Measurements from ENCODE around the gene COL17A1.

COL17A1 gene

DNA sequence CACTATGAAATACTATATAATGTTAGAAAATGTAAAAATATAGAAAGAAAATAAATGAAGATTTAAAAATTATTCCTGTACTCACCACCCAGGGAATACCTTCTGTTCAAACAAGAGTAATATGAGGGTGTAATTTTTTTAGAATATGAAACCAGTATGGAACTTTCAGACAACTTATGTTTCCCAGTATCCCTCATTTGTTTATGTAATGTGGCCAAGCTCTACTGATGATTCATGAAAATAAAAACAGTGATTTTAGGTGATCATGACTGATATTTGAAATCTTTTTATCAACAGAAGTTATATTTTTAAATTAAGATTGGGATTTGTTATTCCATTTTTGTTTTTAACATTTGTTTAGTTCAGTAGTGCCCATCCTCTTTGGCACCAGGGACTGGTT, 100.0 kb downstream of the COL17A1 start:
- DNase-seq (ENCODE audit: low spot score): no peak

DNA sequence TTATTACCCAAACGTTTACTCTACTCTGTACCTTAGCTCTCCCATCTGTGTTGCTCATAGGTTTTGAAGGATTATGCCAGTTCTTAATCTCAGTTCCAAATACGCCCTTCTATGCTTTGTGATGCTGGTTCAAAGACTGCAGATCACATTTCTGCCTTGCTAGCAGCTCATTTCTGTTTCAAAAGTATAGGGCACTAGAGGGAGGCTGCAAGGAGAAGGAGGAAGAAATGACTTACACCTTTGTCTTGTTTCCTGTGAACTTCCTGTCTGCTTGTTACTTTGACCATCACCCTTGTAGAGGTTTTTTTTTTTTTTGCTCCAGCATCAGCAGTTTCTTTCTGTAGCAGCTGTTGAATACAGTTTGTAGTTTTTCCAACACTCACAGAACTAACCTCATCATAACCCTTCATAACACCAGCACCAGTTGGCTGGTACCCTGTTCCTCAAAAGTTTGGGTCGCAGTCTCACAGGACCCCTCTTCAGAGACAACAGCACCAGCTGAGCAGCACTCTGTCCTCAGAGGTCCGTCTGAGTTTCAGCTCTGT, 102.2 kb downstream of the COL17A1 start:
- peak; percentile 71 for DNase-seq (ENCODE audit: low spot score)

DNA sequence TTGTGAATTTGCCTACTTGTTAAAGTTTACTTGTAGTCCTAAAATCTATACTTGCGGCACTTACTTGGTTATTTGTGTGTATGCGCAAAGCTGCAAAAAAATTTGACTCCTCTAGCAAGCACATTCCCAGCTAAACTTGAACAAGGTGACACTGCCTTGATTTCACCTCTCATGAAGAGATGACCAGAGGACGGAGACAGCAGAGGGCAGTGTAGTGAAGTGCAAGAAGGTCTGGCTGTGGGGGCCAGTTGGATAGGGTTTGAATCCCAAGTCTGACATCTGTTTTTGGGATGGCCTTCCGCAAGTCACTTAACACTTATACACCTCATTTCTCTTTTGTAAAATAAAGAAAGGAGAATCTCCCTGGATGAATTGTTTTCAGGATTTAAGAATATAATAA, 103.0 kb downstream of the COL17A1 start:
- no peak for DNase-seq (ENCODE audit: low spot score)
